Liver (tissue), 3 donors: ENCODE results near the gene GIPC1.

Experiments
- CTCF ChIP-seq: fragments of 150-350 bp; IDR thresholded peaks from 2 replicates; pipeline ENCODE4 v1.5.1; 2017; ENCODE audit warnings: improper control_type of control experiment, low read depth, low read length; ENCODE audit not compliant: missing input control
- FOXA1 ChIP-seq: IDR thresholded peaks from 2 replicates; pipeline ENCODE4 v1.6.1; 2016; ENCODE audit warnings: antibody characterized with exemption
- GABPA ChIP-seq, 2 donors: IDR thresholded peaks in 1 of 2; conservative IDR thresholded peaks in 1 of 2; 2 replicates each; pipeline ENCODE4 v1.6.1; 2016; ENCODE audit warnings: antibody characterized with exemption in 2 of 2, mild to moderate bottlenecking in 1 of 2, moderate library complexity in 1 of 2
- HNF4A ChIP-seq, 2 donors: conservative IDR thresholded peaks; 2 replicates each; pipeline ENCODE4 v1.6.1; 2016; ENCODE audit warnings: antibody characterized with exemption in 2 of 2, mild to moderate bottlenecking in 2 of 2
- HNF4G ChIP-seq: IDR thresholded peaks from 2 replicates; pipeline ENCODE4 v1.6.1; 2016; ENCODE audit warnings: antibody characterized with exemption
- JUND ChIP-seq, 2 donors: IDR thresholded peaks; 2 replicates each; pipeline ENCODE4 v1.6.1; 2016; ENCODE audit warnings: antibody characterized with exemption in 2 of 2
- NR2F2 ChIP-seq: IDR thresholded peaks from 2 replicates; pipeline ENCODE4 v1.6.1; 2016; ENCODE audit warnings: antibody characterized with exemption
- REST ChIP-seq: IDR thresholded peaks from 2 replicates; pipeline ENCODE4 v1.6.1; 2016; ENCODE audit warnings: antibody characterized with exemption, mild to moderate bottlenecking
- RXRA ChIP-seq, 2 donors: IDR thresholded peaks; 2 replicates each; pipeline ENCODE4 v1.6.1; 2017 to 2018; ENCODE audit warnings: antibody characterized with exemption in 2 of 2, mild to moderate bottlenecking in 1 of 2
- TAF1 ChIP-seq: conservative IDR thresholded peaks from 2 replicates; pipeline ENCODE4 v1.6.1; 2016; ENCODE audit warnings: antibody characterized with exemption, mild to moderate bottlenecking
- YY1 ChIP-seq: IDR thresholded peaks from 2 replicates; pipeline ENCODE4 v1.6.1; 2016; ENCODE audit warnings: antibody characterized with exemption, mild to moderate bottlenecking
- donor health status: healthy.
- donor health status: healthy.

DNA sequence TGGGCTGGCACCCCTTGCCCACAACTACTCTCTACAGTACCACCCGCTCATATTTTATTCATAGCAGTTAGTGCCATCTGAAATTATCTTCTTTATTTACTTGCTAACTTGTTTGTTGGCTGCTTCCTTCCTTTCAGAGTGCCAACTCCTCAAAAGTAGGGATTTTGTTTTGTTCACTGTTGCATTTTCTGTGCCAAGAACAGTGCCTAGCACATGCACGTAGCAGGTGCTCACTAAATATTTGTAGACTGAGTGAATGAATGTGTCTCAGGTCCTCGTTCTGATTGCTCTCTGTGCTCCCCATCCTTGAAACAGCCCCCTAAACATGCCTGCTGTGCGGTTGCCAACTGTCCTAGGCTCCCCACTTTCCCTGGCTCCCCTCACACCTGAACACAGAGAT is 1.5 kb downstream of the GIPC1 start:
- TF ChIP-seq CTCF (no peak), TAF1 (no peak), HNF4G (no peak), NR2F2 (no peak), FOXA1 (no peak), REST (no peak), YY1 (no peak), HNF4A (conservative IDR thresholded peaks at IDR 0.05) (no peak), JUND (IDR thresholded peaks at IDR 0.05) (no peak), RXRA (IDR thresholded peaks at IDR 0.05) (no peak), GABPA (IDR thresholded peaks at IDR 0.05 in 1 of 2, conservative IDR thresholded peaks at IDR 0.05 in 1 of 2) (no peak)
